ENCODE measurements around the gene ALK.

- TF ChIP-seq SIN3A (IDR thresholded peaks at IDR 0.05; ENCODE audit: borderline replicate concordance, insufficient read depth, low read length) (no peak), FOXP2 (optimal IDR thresholded peaks at IDR 0.05; ENCODE audit: borderline replicate concordance, extremely low read depth, extremely low read length, insufficient read depth) (no peak)
Observed at GRCh38 chr2:29367986-29368658, 553.3 kb downstream of the ALK start.
